ENCODE results near the gene RNF113B. TPM values are rescaled to one million over a fixed set of nuclear protein-coding genes. Genes with fewer than 3 reads are reported as not detected.

The RNF113B gene
- total and polyA plus RNA-seq, 10 donors: not detected

DNA sequence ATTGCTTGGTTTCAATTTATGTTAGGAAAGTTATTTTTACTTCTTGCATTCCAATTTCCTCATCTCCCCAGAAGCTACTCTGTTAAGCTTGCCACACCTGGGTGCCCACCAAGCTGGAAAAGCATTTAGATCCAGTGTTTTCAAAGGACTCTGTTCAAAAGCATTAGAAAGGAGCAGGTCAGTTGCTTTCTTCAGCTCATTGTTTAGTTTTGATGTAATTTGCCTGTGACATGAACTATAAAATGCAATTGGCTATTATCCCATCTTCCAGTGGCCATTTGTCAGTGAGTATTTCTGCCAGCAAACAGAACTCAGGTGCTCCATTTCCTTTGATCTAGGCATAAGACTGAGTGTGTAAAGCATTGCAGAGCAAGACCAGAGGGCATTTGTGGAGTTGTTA is 46.7 kb upstream of the RNF113B start:
- Histone ChIP-seq H3K36me3 (no peaks in the 10 kb centered on the region), H3K27ac (no peak overlapping the region), H3K9me3 (peaks cover 0 to 9% (median 0%) of the 10 kb centered on the region in 8 donors), H3K4me1 (peaks cover 0 to 34% (median 11%) of the 10 kb centered on the region in 6 donors), H3K27me3 (replicated peaks in 1 of 7) (no peaks in the 10 kb centered on the region), H3K4me3 (no peak overlapping the region)
- TF ChIP-seq, protein P1, sequence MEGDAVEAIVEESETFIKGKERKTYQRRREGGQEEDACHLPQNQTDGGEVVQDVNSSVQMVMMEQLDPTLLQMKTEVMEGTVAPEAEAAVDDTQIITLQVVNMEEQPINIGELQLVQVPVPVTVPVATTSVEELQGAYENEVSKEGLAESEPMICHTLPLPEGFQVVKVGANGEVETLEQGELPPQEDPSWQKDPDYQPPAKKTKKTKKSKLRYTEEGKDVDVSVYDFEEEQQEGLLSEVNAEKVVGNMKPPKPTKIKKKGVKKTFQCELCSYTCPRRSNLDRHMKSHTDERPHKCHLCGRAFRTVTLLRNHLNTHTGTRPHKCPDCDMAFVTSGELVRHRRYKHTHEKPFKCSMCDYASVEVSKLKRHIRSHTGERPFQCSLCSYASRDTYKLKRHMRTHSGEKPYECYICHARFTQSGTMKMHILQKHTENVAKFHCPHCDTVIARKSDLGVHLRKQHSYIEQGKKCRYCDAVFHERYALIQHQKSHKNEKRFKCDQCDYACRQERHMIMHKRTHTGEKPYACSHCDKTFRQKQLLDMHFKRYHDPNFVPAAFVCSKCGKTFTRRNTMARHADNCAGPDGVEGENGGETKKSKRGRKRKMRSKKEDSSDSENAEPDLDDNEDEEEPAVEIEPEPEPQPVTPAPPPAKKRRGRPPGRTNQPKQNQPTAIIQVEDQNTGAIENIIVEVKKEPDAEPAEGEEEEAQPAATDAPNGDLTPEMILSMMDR (IDR thresholded peaks at IDR 0.05 in 8 of 11, conservative IDR thresholded peaks at IDR 0.05 in 3 of 11): no peak
- no peak for TF ChIP-seq POLR2AphosphoS5 (IDR thresholded peaks at IDR 0.05)
- intact Hi-C loops (cut with DNase I; ENCODE audit: low total_unique reads): no loop called here
- DNase-seq: no peak

DNA sequence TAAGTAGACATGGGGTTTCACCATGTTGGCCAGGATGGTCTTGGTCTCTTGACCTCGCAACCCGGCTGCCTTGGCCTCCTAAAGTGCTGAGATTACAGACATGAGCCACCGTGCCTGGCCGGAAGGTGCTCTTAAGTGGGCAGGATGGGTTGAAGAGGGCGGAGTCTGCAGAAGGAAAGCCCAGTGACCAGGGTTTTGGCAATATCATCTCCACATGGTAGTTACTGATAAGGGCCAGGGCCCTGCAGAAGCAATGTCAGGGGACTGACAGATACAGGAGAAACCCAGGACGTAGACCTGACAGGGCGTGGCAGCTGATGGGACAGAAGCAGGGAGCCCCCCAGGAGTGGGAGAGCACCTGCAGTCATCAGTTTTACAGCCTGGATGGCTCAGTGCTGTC is 45.7 kb upstream of the RNF113B start:
- H3K36me3 ChIP-seq: no peaks in the 10 kb centered on the region
- peaks cover 0 to under 1% (median 0%) of the 10 kb centered on the region in 8 donors for H3K9me3 ChIP-seq
- H3K4me1 ChIP-seq: peaks cover 0 to 34% (median 11%) of the 10 kb centered on the region in 6 donors
- TF ChIP-seq POLR2A (IDR thresholded peaks at IDR 0.05) (no peak), POLR2AphosphoS5 (IDR thresholded peaks at IDR 0.05) (peak in 2 of 3 donors; percentile 62 to 69)
- TF ChIP-seq, protein P1 (IDR thresholded peaks at IDR 0.05 in 8 of 11, conservative IDR thresholded peaks at IDR 0.05 in 3 of 11): no peak
- H3K4me3 ChIP-seq: no peak overlapping the region
- intact Hi-C loops (cut with DNase I; ENCODE audit: low total_unique reads): no loop called here
- WGBS, 5 donors: 63 to 84% (median 73%) methylated on average over 7 of the region's 7 CpGs
- no peak overlapping the region for H3K27ac ChIP-seq
- no peaks in the 10 kb centered on the region for H3K27me3 ChIP-seq (replicated peaks in 1 of 7)
- DNase-seq: no peak

DNA sequence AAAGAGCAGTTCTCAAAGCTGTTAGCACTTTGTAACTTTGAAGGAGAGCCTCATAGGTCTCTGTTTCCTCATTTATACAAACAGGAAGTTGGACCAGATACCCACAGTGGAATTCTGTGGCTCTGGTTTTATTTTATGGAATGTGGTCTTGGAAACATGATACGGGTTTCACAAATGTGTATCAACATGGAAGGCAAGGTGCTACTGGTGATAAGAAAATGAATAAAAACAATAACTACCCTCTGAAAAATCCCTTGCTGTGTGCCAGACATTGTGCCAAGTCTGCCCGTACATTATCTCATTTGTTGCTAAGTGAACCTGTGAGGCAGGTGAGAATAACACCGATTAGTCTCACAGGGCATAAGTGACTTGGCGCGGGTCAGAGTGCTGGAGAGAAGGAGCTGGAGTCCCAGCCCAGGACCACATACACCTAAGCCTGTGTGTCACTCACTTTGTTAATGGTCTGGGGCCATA is 45.0 kb upstream of the RNF113B start:
- Histone ChIP-seq H3K4me1 (peaks cover 0 to 34% (median 11%) of the 10 kb centered on the region in 6 donors), H3K4me3 (no peak overlapping the region), H3K27ac (no peak overlapping the region), H3K9me3 (no peaks in the 10 kb centered on the region), H3K27me3 (replicated peaks in 1 of 7) (no peaks in the 10 kb centered on the region), H3K36me3 (no peaks in the 10 kb centered on the region)
- intact Hi-C loops (cut with DNase I; ENCODE audit: low total_unique reads): no loop called here
- DNase-seq: no peak
- 82 to 89% (median 86%) methylated on average over 5 of the region's 5 CpGs for WGBS, 5 donors
- TF ChIP-seq, protein P1 (IDR thresholded peaks at IDR 0.05 in 8 of 11, conservative IDR thresholded peaks at IDR 0.05 in 3 of 11): no peak

DNA sequence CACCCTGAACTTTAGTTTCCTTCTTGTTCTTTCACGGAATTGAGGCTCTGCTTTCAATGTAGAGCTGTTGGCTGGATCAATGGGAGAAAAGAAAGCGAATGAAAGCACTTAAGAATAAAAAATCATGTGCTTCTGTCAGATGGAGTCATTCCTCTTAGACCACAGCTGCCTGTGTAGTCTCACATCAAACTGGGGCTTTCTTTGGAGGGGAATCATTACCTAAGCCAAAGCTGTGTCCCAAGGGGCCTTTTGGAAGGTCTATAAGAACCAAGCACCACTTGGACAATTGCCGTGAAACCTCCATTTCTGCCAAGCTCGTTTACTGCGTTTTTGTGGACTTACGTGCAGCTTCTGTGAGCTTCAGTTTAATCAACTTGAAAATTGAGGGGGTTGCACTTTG is 44.2 kb upstream of the RNF113B start:
- Histone ChIP-seq H3K4me1 (peaks cover 0 to 41% (median 11%) of the 10 kb centered on the region in 6 donors), H3K27ac (no peak overlapping the region), H3K27me3 (replicated peaks in 1 of 7) (no peaks in the 10 kb centered on the region), H3K9me3 (no peaks in the 10 kb centered on the region), H3K36me3 (no peaks in the 10 kb centered on the region), H3K4me3 (no peak overlapping the region)
- TF ChIP-seq POLR2AphosphoS5 (IDR thresholded peaks at IDR 0.05) (no peak), POLR2A (IDR thresholded peaks at IDR 0.05) (no peak)
- TF ChIP-seq, protein P1 (IDR thresholded peaks at IDR 0.05 in 8 of 11, conservative IDR thresholded peaks at IDR 0.05 in 3 of 11): no peak
- 75 to 89% (median 83%) methylated on average over 6 of the region's 6 CpGs for WGBS, 5 donors
- intact Hi-C loops (cut with DNase I; ENCODE audit: low total_unique reads): no loop called here
- DNase-seq: no peak

Data from spleen (tissue), 11 donors.